ENCODE results near the gene SVEP1.
A peak's percentile ranks its signal among the peaks of the same experiment; 100 is the strongest.
"Not testable (repeated sequence)": the region's sequence is repeated elsewhere in the genome, so short reads cannot be mapped to it uniquely, and the experiment has no call there.

The SVEP1 gene

DNA sequence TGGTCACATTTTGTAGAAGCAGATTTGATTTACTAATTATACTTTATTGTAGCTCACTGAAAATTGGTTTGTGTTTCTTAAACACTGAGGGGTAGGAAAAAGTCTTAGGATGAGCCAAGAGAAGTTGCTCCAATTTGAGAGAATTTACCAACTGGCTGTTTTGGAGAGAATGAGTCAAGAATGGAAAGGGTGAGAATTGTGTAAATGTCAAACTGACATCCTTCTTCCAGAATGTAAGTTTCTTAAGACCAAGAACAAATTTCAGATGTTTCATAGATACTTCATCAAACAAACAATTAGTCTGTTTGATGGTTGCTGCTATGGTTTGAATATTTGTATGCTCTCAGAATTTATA, 135.7 kb downstream of the SVEP1 start:
- DNase-seq (ENCODE audit: low spot score): no peak

DNA sequence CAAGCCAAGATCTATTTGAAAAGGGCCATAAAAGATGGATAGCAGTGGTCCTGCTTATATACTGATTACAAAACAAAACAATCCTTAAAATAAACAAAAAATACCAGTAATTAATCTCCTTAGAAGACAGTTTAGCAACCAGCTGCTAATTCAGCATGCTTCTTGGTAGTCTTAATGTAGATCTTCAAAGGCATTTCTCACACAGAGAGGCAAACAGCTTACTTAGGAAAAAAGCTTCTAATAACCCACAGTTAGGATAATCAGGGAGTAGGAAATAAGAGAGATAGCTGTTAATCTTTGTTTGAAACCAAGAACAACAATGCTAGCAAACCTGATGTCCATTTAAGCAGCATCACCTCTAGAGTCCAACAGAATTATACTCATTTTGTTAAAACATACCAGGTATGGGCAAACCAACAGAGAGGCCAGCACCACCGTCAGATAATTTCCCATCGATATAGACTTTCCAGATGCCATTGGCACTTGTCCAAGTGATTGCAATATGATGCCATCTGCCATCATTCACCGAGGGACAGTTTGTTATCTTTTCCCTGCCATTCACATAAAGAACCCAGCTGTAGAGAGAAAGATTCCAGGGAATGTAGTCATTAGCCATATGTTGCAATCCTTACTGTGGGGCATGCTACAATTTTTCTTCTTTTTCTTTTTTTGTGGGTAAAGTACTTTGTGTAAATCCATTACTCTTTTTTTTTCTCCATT, 136.2 kb downstream of the SVEP1 start:
- DNase-seq (ENCODE audit: low spot score): no peak

GRCh38 chr9:110440796-110441195, 138.7 kb downstream of the SVEP1 start:
- no peak for DNase-seq (ENCODE audit: low spot score)

DNA sequence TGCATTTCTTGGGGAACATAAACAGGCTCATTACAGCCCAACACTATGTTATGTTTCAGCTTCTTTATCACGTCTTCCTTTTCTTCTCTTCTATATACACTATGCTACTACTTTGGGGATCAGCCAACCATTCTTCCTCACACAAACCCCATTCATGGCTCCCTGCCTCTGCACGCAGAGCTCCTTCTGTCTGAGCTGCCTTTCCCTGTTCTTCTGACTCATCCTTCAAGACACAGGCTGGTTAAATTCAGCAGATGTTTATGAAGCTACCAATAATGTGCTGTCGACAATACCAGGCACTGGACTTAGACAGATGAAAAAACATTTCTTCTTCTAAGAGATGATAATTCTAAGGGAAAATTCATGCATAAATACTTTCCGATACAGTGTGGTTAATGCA, 139.4 kb downstream of the SVEP1 start:
- no peak for DNase-seq (ENCODE audit: low spot score)

DNA sequence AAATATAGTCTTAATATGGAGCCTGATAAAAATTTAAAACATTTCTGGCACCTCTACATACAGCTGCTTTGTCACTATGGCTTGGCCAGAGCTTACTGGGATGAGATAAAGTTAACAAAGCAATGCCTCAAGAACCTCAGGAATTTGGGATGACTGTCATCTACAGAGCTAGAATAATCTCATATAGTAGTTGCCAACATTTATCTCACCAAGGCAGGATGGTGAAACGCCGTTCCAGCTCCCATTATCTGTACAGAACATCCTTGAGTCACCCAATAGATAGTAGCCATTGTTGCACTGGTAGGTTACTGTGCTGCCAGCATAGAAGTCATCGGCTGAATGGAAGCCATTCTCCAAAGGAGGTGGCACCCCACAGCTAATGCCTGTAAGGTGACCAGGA, 147.3 kb downstream of the SVEP1 start:
- no peak for DNase-seq (ENCODE audit: low spot score)

- no peak for DNase-seq (ENCODE audit: low spot score)
These were observed 150.1 kb downstream of the SVEP1 start for GRCh38 chr9:110429453-110429852.

GRCh38 chr9:110427497-110428104, 151.9 kb downstream of the SVEP1 start:
- peak; percentile 54 for DNase-seq (ENCODE audit: low spot score)

GRCh38 chr9:110426052-110426709, 153.4 kb downstream of the SVEP1 start:
- DNase-seq (ENCODE audit: low spot score): no peak

DNA sequence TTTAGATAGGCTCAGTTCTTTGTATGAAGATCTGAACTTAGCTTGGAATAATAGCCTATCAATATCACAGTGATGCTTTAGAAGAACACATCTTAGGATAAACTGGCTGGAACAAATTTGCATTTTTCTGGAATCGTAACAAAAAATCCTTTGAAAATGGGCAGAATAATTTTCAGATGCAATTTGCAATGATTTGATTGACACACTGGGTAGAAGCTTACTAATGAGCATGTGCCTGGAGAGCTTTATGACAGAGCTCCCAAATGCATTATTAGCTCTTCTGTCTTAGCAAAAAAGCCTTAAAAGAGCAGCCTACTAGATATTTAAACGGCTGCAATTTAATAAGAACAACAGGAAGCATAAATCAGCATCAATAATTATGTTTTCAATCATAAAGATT, 165.1 kb downstream of the SVEP1 start:
- DNase-seq (ENCODE audit: low spot score): no peak

- DNase-seq (ENCODE audit: low spot score): no peak
These were observed 168.6 kb downstream of the SVEP1 start for GRCh38 chr9:110410961-110411360.

- no peak for DNase-seq (ENCODE audit: low spot score)
These were observed 170.9 kb downstream of the SVEP1 start for GRCh38 chr9:110408598-110408997.

- no peak for DNase-seq (ENCODE audit: low spot score)
These were observed 173.6 kb downstream of the SVEP1 start for GRCh38 chr9:110405858-110406443.

DNA sequence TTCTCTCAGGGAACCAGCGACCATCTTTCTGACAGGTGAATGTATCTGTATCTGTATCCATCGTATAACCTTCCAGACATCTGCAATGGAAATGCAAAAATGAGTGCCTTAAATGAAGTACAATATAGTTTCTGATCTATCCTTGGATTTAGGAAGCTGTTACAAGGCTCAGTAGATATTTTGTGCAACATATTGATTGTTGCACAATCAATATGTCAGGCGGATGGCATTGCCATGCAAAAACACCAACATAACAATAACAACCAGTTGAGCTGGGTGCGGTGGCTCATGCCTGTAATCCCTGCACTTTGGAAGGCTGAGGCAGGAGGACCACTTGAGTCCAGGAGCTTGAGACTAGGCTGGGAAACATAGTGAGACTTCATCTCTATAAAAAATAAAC, 175.1 kb downstream of the SVEP1 start:
- no peak for DNase-seq (ENCODE audit: low spot score)

- no peak for DNase-seq (ENCODE audit: low spot score)
These were observed 179.6 kb downstream of the SVEP1 start for GRCh38 chr9:110399983-110400382.

DNA sequence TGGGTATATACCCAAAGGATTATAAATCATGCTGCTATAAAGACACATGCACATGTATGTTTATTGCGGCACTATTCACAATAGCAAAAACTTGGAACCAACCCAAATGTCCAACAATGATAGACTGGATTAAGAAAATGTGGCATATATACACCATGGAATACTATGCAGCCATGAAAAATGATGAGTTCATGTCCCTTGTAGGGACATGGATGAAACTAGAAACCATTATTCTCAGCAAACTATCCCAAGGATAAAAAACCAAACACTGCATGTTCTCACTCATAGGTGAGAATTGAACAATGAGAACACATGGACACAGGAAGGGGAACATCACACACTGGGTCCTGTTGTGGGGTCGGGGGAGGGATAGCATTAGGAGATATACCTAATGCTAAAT, 180.5 kb downstream of the SVEP1 start:
- DNase-seq (ENCODE audit: low spot score): not testable (repeated sequence)

GRCh38 chr9:110391826-110392485, 187.6 kb downstream of the SVEP1 start:
- no peak for DNase-seq (ENCODE audit: low spot score)

GRCh38 chr9:110389148-110389750, 190.3 kb downstream of the SVEP1 start:
- DNase-seq (ENCODE audit: low spot score): no peak

- DNase-seq (ENCODE audit: low spot score): no peak
These were observed 196.1 kb downstream of the SVEP1 start for GRCh38 chr9:110383491-110383890.

DNA sequence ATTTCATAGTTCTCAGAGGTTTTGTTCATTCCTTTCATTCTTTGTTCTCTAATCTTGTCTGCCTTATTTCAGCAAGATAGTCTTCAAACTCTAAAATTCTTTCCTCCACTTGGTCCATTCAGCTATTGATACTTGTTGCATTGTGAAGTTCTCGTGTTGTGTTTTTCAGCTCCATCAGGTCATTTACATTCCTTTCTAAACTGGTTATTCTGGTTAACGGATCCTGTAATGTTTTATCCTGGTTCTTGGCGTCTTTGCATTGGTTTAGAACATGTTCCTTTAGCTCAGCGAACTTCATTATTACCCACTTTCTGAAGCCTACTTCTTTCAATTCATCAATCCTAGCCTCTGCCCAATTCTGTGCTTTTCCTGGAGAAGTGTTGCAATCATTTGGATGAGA, 196.8 kb downstream of the SVEP1 start:
- DNase-seq (ENCODE audit: low spot score): no peak

DNA sequence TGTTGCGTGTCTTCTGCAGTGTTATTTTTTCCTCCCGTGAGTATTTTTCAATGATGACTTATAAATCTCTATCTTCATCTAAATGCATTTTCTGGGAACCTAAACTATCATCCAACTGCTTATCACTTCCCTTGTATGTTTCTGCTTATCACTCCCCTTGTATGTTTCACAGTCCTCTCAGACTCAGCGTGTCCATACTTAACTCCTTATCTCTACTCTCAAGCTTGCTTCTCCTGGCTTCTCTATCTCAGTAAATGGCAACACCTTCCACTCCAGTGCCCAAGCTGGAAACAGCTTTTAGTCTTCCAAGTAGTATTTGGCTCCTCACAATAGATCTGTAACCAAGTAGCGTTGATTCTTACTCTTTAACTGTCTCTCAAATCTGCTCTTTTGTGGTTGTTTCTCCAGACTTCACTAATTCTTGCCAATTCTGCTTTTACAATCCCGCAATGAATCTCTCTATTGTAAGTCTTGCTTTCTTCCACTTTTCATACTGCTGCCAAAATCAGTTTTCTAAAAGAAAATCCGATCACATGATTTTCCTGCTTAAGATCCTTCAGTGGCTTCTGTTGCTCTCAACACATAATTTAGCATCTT, 208.0 kb downstream of the SVEP1 start:
- DNase-seq (ENCODE audit: low spot score): no peak

DNA sequence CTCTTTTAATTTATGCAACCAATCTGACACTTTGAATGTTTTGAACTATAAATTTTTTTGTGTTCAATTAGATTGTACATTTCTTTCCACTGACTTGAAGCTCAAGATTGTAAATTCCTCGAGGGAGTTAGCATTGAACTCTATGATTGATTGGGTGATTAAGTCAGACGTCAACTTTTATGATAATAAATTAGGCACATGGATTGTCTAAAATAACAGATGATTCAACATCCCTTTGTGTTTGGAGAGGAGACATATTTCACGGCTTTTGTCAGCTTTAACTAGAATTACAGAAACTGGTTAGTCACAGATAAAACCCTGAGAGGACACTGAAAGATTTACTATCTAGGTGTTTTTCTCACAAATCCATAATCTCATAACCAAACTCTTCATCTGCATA, 209.2 kb downstream of the SVEP1 start:
- no peak for DNase-seq (ENCODE audit: low spot score)

DNA sequence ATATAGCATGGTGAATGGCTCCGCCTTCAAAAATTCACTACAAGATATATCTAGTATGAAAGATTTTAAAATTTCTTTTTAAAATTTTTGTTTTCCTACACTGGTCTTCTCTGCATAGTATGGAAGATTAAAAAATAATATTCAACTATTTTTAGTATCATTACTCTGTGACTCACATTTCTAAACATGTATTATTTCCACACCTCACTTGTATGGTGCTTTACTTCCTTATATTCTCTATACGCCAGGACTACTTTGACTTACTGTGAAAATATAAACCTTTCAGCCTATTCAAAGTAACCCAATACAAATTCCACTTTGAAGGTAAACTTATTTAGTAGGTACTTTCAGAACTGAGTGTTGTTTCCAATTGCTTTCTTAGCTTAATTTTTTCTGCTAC, 215.1 kb downstream of the SVEP1 start:
- DNase-seq (ENCODE audit: low spot score): no peak
